Activated naive CD4-positive, alpha-beta T cell treated with anti-CD3 and anti-CD28 coated beads, Interleukin-2, amount 50 U/mL, for 72 hours (primary cell): Measurements from ENCODE around the gene TRAF3IP1. TPM values are rescaled to one million over a fixed set of nuclear protein-coding genes. Genes with fewer than 3 reads are reported as not detected.

Experiments used
- ATAC-seq, 2 donors: fragments of 150-1000 bp; cut with Tn5 transposase; 2 replicates each; pipeline ENCODE4 v1.10.0; 2021; ENCODE audit warnings: mild to moderate bottlenecking in 2 of 2, moderate library complexity in 2 of 2
- DNase-seq, 2 donors: peaks; one replicate each; pipeline ENCODE4 v3.0.0; 2021 to 2022; ENCODE audit warnings: low spot score in 2 of 2
- H3K27ac Mint-ChIP-seq, 2 donors: one replicate each; pipeline ENCODE4 v1.8.0; 2022; ENCODE audit warnings: mild to moderate bottlenecking in 2 of 2, mixed read lengths in 2 of 2
- H3K36me3 Mint-ChIP-seq, 2 donors: one replicate each; pipeline ENCODE4 v1.8.0; 2022; ENCODE audit warnings: mixed read lengths in 2 of 2
- H3K9me3 Mint-ChIP-seq, 2 donors: one replicate each; pipeline ENCODE4 v1.8.0; 2022; ENCODE audit warnings: mixed read lengths in 2 of 2
- total RNA-seq, 2 donors: library from RNA; stranded (reverse); gene quantifications; one replicate each; pipeline ENCODE4 v1.2.3, GENCODE V29; 2022

Gene TRAF3IP1
- total RNA-seq, 2 donors from 2014 or later, result 1.0 to 11.7 TPM

- ATAC-seq (no peak), DNase-seq (no peak)
- no peaks in the 10 kb centered on the region for H3K36me3 Mint-ChIP-seq
- no peak overlapping the region for H3K27ac Mint-ChIP-seq
- H3K9me3 Mint-ChIP-seq, result no peaks in the 10 kb centered on the region
These were observed 34.2 kb upstream of the TRAF3IP1 start for GRCh38 chr2:238286095-238286494.

GRCh38 chr2:238286551-238286950, 33.8 kb upstream of the TRAF3IP1 start:
- ATAC-seq (no peak), DNase-seq (no peak)
- Mint-ChIP-seq H3K27ac (peak overlapping the region in 1 of 2 donors; percentile 93), H3K9me3 (no peaks in the 10 kb centered on the region), H3K36me3 (no peaks in the 10 kb centered on the region)

GRCh38 chr2:238286987-238287736, 33.2 kb upstream of the TRAF3IP1 start:
- Mint-ChIP-seq H3K9me3 (no peaks in the 10 kb centered on the region), H3K36me3 (no peaks in the 10 kb centered on the region), H3K27ac (peak overlapping the region; percentile 81 to 93)
- ATAC-seq (peak in 1 of 2 donors; percentile 9), DNase-seq (peak in 1 of 2 donors; percentile 22)

GRCh38 chr2:238287737-238288649, 32.3 kb upstream of the TRAF3IP1 start, which contains the start of gene PER2:
TSS of gene PER2 (minus strand) at chr2:238288610. CDS start at chr2:238277936, 10,674 bp downstream.
- peak; percentile 29 to 36 for ATAC-seq
- Mint-ChIP-seq H3K36me3 (no peaks in the 10 kb centered on the region), H3K27ac (peak within 1 kb of the TSS; percentile 93), H3K9me3 (no peaks in the 10 kb centered on the region)
- peak; percentile 45 to 62 for DNase-seq

- Mint-ChIP-seq H3K9me3 (no peaks in the 10 kb centered on the region), H3K36me3 (no peaks in the 10 kb centered on the region), H3K27ac (peak overlapping the region; percentile 93)
- DNase-seq, result peak; percentile 98
- peak; percentile 82 to 90 for ATAC-seq
These were observed 31.4 kb upstream of the TRAF3IP1 start for GRCh38 chr2:238288650-238289573.

GRCh38 chr2:238289574-238289973, 30.7 kb upstream of the TRAF3IP1 start:
- no peaks in the 10 kb centered on the region for H3K36me3 Mint-ChIP-seq
- H3K27ac Mint-ChIP-seq, result peak overlapping the region; percentile 81 to 93
- H3K9me3 Mint-ChIP-seq, result no peaks in the 10 kb centered on the region
- ATAC-seq, result no peak
- no peak for DNase-seq

GRCh38 chr2:238290091-238290509, 30.2 kb upstream of the TRAF3IP1 start:
- ATAC-seq, result no peak
- peak overlapping the region in 1 of 2 donors; percentile 93 for H3K27ac Mint-ChIP-seq
- no peaks in the 10 kb centered on the region for H3K36me3 Mint-ChIP-seq
- DNase-seq, result no peak
- no peaks in the 10 kb centered on the region for H3K9me3 Mint-ChIP-seq

- DNase-seq (no peak), ATAC-seq (no peak)
- Mint-ChIP-seq H3K27ac (no peak overlapping the region), H3K9me3 (no peaks in the 10 kb centered on the region), H3K36me3 (no peaks in the 10 kb centered on the region)
These were observed 29.4 kb upstream of the TRAF3IP1 start for GRCh38 chr2:238290715-238291549.

GRCh38 chr2:238291550-238292281, 28.6 kb upstream of the TRAF3IP1 start:
- ATAC-seq, result no peak
- H3K36me3 Mint-ChIP-seq, result no peaks in the 10 kb centered on the region
- H3K27ac Mint-ChIP-seq, result no peak overlapping the region
- no peak for DNase-seq
- H3K9me3 Mint-ChIP-seq, result no peaks in the 10 kb centered on the region

GRCh38 chr2:238294046-238294392, 26.3 kb upstream of the TRAF3IP1 start:
- Mint-ChIP-seq H3K36me3 (no peaks in the 10 kb centered on the region), H3K9me3 (no peaks in the 10 kb centered on the region)

GRCh38 chr2:238294393-238295143, 25.8 kb upstream of the TRAF3IP1 start:
- DNase-seq (no peak), ATAC-seq (no peak)
- Mint-ChIP-seq H3K36me3 (no peaks in the 10 kb centered on the region), H3K9me3 (no peaks in the 10 kb centered on the region), H3K27ac (no peak overlapping the region)

More at GRCh38 chr2:238294046-238294392, 26.3 kb upstream of the TRAF3IP1 start:
- DNase-seq (no peak), ATAC-seq (no peak)
- no peak overlapping the region for H3K27ac Mint-ChIP-seq

GRCh38 chr2:238295144-238296112, 24.9 kb upstream of the TRAF3IP1 start:
- H3K27ac Mint-ChIP-seq, result no peak overlapping the region
- no peaks in the 10 kb centered on the region for H3K9me3 Mint-ChIP-seq
- H3K36me3 Mint-ChIP-seq, result no peaks in the 10 kb centered on the region
- no peak for ATAC-seq
- DNase-seq, result no peak

GRCh38 chr2:238296638-238297457, 23.5 kb upstream of the TRAF3IP1 start:
- ATAC-seq, result no peak
- H3K36me3 Mint-ChIP-seq, result no peaks in the 10 kb centered on the region
- H3K9me3 Mint-ChIP-seq, result no peaks in the 10 kb centered on the region
- no peak for DNase-seq
- H3K27ac Mint-ChIP-seq, result no peak overlapping the region
